ENCODE results near the gene DONSON. TPM values are rescaled to one million over a fixed set of nuclear protein-coding genes. Genes with fewer than 3 reads are reported as not detected.
A peak's percentile ranks its signal among the peaks of the same experiment; 100 is the strongest.

Gene DONSON
- total and polyA plus RNA-seq, 2 of the 13 experiments (the other 11 are each of a cell fraction or from before 2014, with no cell fraction given): 35.4 to 63.6 TPM

GRCh38 chr21:33572350-33572749 lies 16.1 kb downstream of the DONSON start:
- Histone ChIP-seq H3K36me3 (replicated peaks in 1 of 2; ENCODE audit: control insufficient read depth in 1 of 2, insufficient read depth in 2 of 2, low read length in 2 of 2) (peaks cover 7 to 30% of the 10 kb centered on the region in 2 experiments), H3K27me3 (ENCODE audit: control insufficient read depth in 1 of 2, insufficient read depth in 2 of 2, low read length in 2 of 2) (no peaks in the 10 kb centered on the region), H3K4me1 (ENCODE audit: insufficient read depth, low read length) (peaks cover 76% of the 10 kb centered on the region), H3K9me3 (ENCODE audit: low read length) (no peaks in the 10 kb centered on the region), H3K27ac (ENCODE audit: extremely low read length, insufficient read depth, low read length) (no peak overlapping the region), H3K79me2 (ENCODE audit: insufficient read depth, low read length) (peaks cover 5% of the 10 kb centered on the region), H4K20me1 (ENCODE audit: insufficient read depth, low read length) (no peaks in the 10 kb centered on the region), H2AFZ (ENCODE audit: low read length) (no peak overlapping the region), H3K9ac (ENCODE audit: insufficient read depth, low read depth, low read length) (no peak overlapping the region), H3K4me2 (ENCODE audit: low read depth, low read length) (no peak overlapping the region), H3K4me3 (replicated peaks in 1 of 3; ENCODE audit: insufficient read depth in 1 of 3, low read depth in 2 of 3, low read length in 3 of 3) (no peak overlapping the region)
- TF ChIP-seq NR2C2 (CRISPR knock-in tag; IDR thresholded peaks at IDR 0.05; ENCODE audit: borderline replicate concordance): peak; percentile 78
- no peak for TF ChIP-seq ZNF670 (CRISPR knock-in tag; IDR thresholded peaks at IDR 0.05; ENCODE audit: borderline replicate concordance)
- 0 out of 2 replicates have a peak, but pooled peaks have one; percentile 22 for TF ChIP-seq HNF4G (IDR thresholded peaks at IDR 0.05; ENCODE audit: borderline replicate concordance, low read depth, low read length)
- no peak for TF ChIP-seq HNF4G (CRISPR knock-in tag; IDR thresholded peaks at IDR 0.05; ENCODE audit: borderline replicate concordance, low read depth)
- ATAC-seq (no peak), FAIRE-seq (no peak), DNase-seq (ENCODE audit: low spot score) (no peak)
- intact Hi-C loops (cut with micrococcal nuclease; ENCODE audit: unreplicated experiment): no loop called here
- POLR2A ChIA-PET: interaction anchor here (1.2 kb wide), 1 partner anchor 16 kb away, joined by 5 read pairs; the partner anchor contains the start of gene DONSON
- in situ Hi-C loops (cut with HindIII; ENCODE audit: extremely low pct_ligation_motif_present, low pct_unique_long_range_greater_than_20kb): no loop called here
- 44% methylated on average over 3 of the region's 3 CpGs for WGBS (ENCODE audit: low lambda C conversion rate)
- CTCF ChIA-PET (ENCODE audit: low intra/inter-chr PET ratio, low total read pairs): no interaction called here
- no TSS peak for BruUV-seq (replicated peaks)

GRCh38 chr21:33569991-33570390 lies 18.5 kb downstream of the DONSON start:
- peaks cover 7 to 30% of the 10 kb centered on the region in 2 experiments for H3K36me3 ChIP-seq (replicated peaks in 1 of 2; ENCODE audit: control insufficient read depth in 1 of 2, insufficient read depth in 2 of 2, low read length in 2 of 2)
- no peak overlapping the region for H3K27ac ChIP-seq (ENCODE audit: extremely low read length, insufficient read depth, low read length)
- no peak overlapping the region for H3K4me2 ChIP-seq (ENCODE audit: low read depth, low read length)
- CTCF ChIA-PET (ENCODE audit: low intra/inter-chr PET ratio, low total read pairs): no interaction called here
- no TSS peak for BruUV-seq (replicated peaks)
- DNase-seq (ENCODE audit: low spot score) (no peak), FAIRE-seq (no peak), ATAC-seq (peak; percentile 46)
- H4K20me1 ChIP-seq (ENCODE audit: insufficient read depth, low read length): no peaks in the 10 kb centered on the region
- no peaks in the 10 kb centered on the region for H3K9me3 ChIP-seq (ENCODE audit: low read length)
- POLR2A ChIA-PET: interaction anchor here (1.4 kb wide), 1 partner anchor 19 kb away, joined by 5 read pairs; the partner anchor contains the start of gene DONSON
- H3K9ac ChIP-seq (ENCODE audit: insufficient read depth, low read depth, low read length): no peak overlapping the region
- no peak overlapping the region for H3K4me3 ChIP-seq (replicated peaks in 1 of 3; ENCODE audit: insufficient read depth in 1 of 3, low read depth in 2 of 3, low read length in 3 of 3)
- 91% methylated on average over 5 of the region's 5 CpGs for WGBS (ENCODE audit: low lambda C conversion rate)
- H3K27me3 ChIP-seq (ENCODE audit: control insufficient read depth in 1 of 2, insufficient read depth in 2 of 2, low read length in 2 of 2): no peaks in the 10 kb centered on the region
- in situ Hi-C loops (cut with HindIII; ENCODE audit: extremely low pct_ligation_motif_present, low pct_unique_long_range_greater_than_20kb): no loop called here
- H3K4me1 ChIP-seq (ENCODE audit: insufficient read depth, low read length): peaks cover 52% of the 10 kb centered on the region
- peaks cover 3% of the 10 kb centered on the region for H3K79me2 ChIP-seq (ENCODE audit: insufficient read depth, low read length)
- intact Hi-C loops (cut with micrococcal nuclease; ENCODE audit: unreplicated experiment): no loop called here
- no peak overlapping the region for H2AFZ ChIP-seq (ENCODE audit: low read length)
- TF ChIP-seq ZBTB2 (CRISPR knock-in tag; IDR thresholded peaks at IDR 0.05; ENCODE audit: low read depth): no peak
